T-cell (primary cell): ENCODE results near the gene NEURL2. TPM values are rescaled to one million over a fixed set of nuclear protein-coding genes. Genes with fewer than 3 reads are reported as not detected.

ENCODE experiments used
- ATAC-seq, 4 experiments: fragments of 200-7000 bp in 3 of 4; fragments of 150-1000 bp in 1 of 4; cut with Tn5 transposase; replicated peaks in 1 of 4; 1 replicate in 3 of 4; 2 replicates in 1 of 4; pipeline ENCODE4 v1.10.0; 2021; ENCODE audit warnings: moderate library complexity in 3 of 4, mild to moderate bottlenecking in 2 of 4, moderate number of reproducible peaks in 1 of 4
- CTCF ChIA-PET, 2 donors: fragments of 300-600 bp; sonication (Branson Sonifier 250); formaldehyde crosslinking; loops; one replicate each; lab custom pipeline; 2022; ENCODE audit warnings: antibody characterized with exemption in 2 of 2; lab: Charles Lee
- POLR2A ChIA-PET, 2 donors: fragments of 300-600 bp; sonication (Branson Sonifier 250); formaldehyde crosslinking; loops; one replicate each; lab custom pipeline; 2022; ENCODE audit warnings: antibody characterized with exemption in 2 of 2; lab: Charles Lee
- DNase-seq, 35 experiments: peaks; one replicate each; pipeline versions ENCODE4 v3.0.0 to v3.0.0-alpha.2; 2013 to 2023
- H3K27ac ChIP-seq: one replicate; pipeline ENCODE4 v1.5.1; 2013; ENCODE audit warnings: low read length
- H3K27me3 ChIP-seq, 2 experiments: replicated peaks in 1 of 2; 1 replicate in 1 of 2; 2 replicates in 1 of 2; pipeline versions ENCODE4 v1.6.1 to v1.7.0; 2013; ENCODE audit warnings: low read length in 1 of 2, mixed read lengths in 1 of 2; ENCODE audit not compliant: control insufficient read depth in 2 of 2, insufficient read depth in 2 of 2; ENCODE audit errors: extremely low read depth in 1 of 2
- H3K36me3 ChIP-seq, 2 donors: 1 replicate in 1 of 2; 2 replicates in 1 of 2; pipeline versions ENCODE4 v1.6.1 to v1.7.0; 2013; ENCODE audit warnings: low read length in 1 of 2; ENCODE audit not compliant: control insufficient read depth in 2 of 2, insufficient read depth in 1 of 2; ENCODE audit errors: extremely low read depth in 1 of 2
- H3K4me1 ChIP-seq, 2 experiments: 1 replicate in 1 of 2; 2 replicates in 1 of 2; pipeline versions ENCODE4 v1.6.1 to v1.7.0; 2013; ENCODE audit warnings: low read length in 2 of 2, mixed read lengths in 1 of 2; ENCODE audit not compliant: insufficient read depth in 2 of 2, control insufficient read depth in 1 of 2; ENCODE audit errors: extremely low read depth in 1 of 2
- H3K4me3 ChIP-seq, 2 donors: 1 replicate in 1 of 2; 2 replicates in 1 of 2; pipeline versions ENCODE4 v1.5.1 to v1.7.0; 2013; ENCODE audit warnings: mild to moderate bottlenecking in 2 of 2, low read length in 1 of 2, moderate library complexity in 1 of 2; ENCODE audit not compliant: control insufficient read depth in 1 of 2; ENCODE audit errors: extremely low read depth in 1 of 2
- H3K9me3 ChIP-seq: 2 replicates; pipeline ENCODE4 v1.7.0; 2013
- H3K27ac Mint-ChIP-seq, 2 donors: one replicate each; pipeline ENCODE4 v1.8.0; 2020 to 2021; ENCODE audit warnings: mild to moderate bottlenecking in 2 of 2, mixed read lengths in 2 of 2
- H3K27me3 Mint-ChIP-seq, 2 donors: one replicate each; pipeline ENCODE4 v1.8.0; 2021 to 2022; ENCODE audit warnings: mixed read lengths in 2 of 2
- H3K36me3 Mint-ChIP-seq: one replicate; pipeline ENCODE4 v1.8.0; 2021; ENCODE audit warnings: mixed read lengths
- H3K4me1 Mint-ChIP-seq, 3 donors: one replicate each; pipeline ENCODE4 v1.8.0; 2020 to 2022; ENCODE audit warnings: mixed read lengths in 3 of 3, mild to moderate bottlenecking in 1 of 3
- H3K4me3 Mint-ChIP-seq, 3 donors: one replicate each; pipeline ENCODE4 v1.8.0; 2020 to 2022; ENCODE audit warnings: mild to moderate bottlenecking in 3 of 3, mixed read lengths in 3 of 3, moderate library complexity in 3 of 3
- H3K9me3 Mint-ChIP-seq, 3 donors: one replicate each; pipeline ENCODE4 v1.8.0; 2020 to 2022; ENCODE audit warnings: mixed read lengths in 3 of 3
- WGBS: methylation state at CpG from one replicate; pipeline ENCODE4 v1.1.5; 2013; ENCODE audit warnings: missing lambda C conversion rate; ENCODE audit not compliant: insufficient coverage; 5-methylcytosine and 5-hydroxymethylcytosine counted together
- total RNA-seq, 35 experiments: library from RNA in 6 of 35; stranded (reverse) in 6 of 35; fragments of 120-200 nt in 1 of 35; gene quantifications; one replicate each; pipeline versions ENCODE4 v1.2.1 to v1.2.4 and lab custom pipeline; 2013 to 2026

The NEURL2 gene
- total RNA-seq, 5 donors from 2014 or later (not counting 1 experiment from before 2014, with no cell fraction given): 3.1 to 6.9 (median 6.1) TPM

DNA sequence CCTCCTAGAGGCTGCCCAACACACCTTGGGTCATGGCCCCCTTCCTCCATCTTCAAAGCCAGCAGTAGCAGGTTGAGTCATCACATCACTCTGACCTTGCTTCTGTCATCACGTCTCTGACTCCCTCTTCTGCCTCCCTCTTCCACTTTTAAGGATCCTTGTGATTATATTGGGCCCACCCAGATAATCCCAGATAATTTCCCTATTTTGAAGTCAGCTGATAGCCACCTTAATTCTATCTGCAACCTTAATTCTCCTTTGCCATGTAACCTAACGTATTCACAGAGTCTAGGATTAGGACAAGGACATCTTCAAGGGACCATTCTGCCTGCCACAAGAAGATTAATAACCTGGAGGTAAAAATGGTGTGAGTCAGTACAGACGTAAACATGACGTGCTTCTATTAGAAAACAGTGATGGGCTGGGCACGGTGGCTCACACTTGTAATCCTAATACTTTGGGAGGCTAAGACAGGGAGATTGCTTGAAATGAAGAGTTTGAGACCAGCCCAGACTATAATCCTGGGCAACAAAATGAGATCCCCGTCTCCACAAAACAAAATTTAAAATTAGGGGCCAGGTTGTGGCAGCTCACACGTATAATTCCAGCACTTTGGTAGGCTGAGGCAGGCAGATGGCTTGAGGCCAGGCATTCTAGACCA lies 30.3 kb downstream of the NEURL2 start:
- H3K9me3 ChIP-seq: no peaks in the 10 kb centered on the region
- no peaks in the 10 kb centered on the region for H3K36me3 ChIP-seq
- WGBS: 89% methylated on average over 3 of the region's 7 CpGs
- H3K4me3 Mint-ChIP-seq: peak overlapping the region in 1 of 3 donors; percentile 1
- no peaks in the 10 kb centered on the region for H3K27me3 ChIP-seq
- H3K9me3 Mint-ChIP-seq: no peaks in the 10 kb centered on the region
- POLR2A ChIA-PET: no interaction called here
- H3K27ac ChIP-seq: no peak overlapping the region
- DNase-seq: no peak
- no peak for ATAC-seq
- H3K27ac Mint-ChIP-seq: no peak overlapping the region
- no peak overlapping the region for H3K4me3 ChIP-seq
- H3K4me1 Mint-ChIP-seq: peaks cover 27 to 48% (median 39%) of the 10 kb centered on the region in 3 donors
- peaks cover 14 to 24% of the 10 kb centered on the region in 2 experiments for H3K4me1 ChIP-seq
- peaks cover 9% of the 10 kb centered on the region for H3K36me3 Mint-ChIP-seq
- H3K27me3 Mint-ChIP-seq: no peaks in the 10 kb centered on the region
- CTCF ChIA-PET: no interaction called here

DNA sequence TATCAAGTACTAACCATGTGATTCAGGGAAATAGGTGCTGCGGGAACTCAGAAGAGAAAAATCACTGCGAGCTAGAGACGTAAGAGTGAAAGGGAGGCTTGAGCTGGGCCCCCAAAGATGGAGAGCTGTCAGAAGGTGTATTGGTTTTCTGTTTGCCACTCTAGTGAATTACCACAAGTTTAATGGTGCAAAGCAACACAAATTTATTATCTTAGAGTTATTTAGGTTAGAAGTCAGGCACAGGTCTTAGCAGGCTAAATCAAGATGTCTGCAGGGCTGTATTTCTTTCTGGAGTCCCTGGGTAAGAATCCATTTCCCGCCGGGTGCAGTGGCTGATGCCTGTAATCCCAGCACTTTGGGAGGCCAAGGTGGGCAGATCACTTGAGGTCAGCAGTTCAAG lies 31.1 kb downstream of the NEURL2 start:
- 100% methylated on average over 5 of the region's 5 CpGs for WGBS
- no peak overlapping the region for H3K4me3 Mint-ChIP-seq

GRCh38 chr20:45857882-45858216 lies 33.2 kb downstream of the NEURL2 start:
- Mint-ChIP-seq H3K4me1 (peaks cover 47 to 66% (median 57%) of the 10 kb centered on the region in 3 donors), H3K27ac (peak overlapping the region; percentile 95 to 97), H3K9me3 (no peaks in the 10 kb centered on the region), H3K4me3 (peak overlapping the region; percentile 92 to 95 (median 94)), H3K27me3 (no peaks in the 10 kb centered on the region), H3K36me3 (peaks cover 14% of the 10 kb centered on the region)
- DNase-seq (peak in 1 of 35 experiments; percentile 18), ATAC-seq (peak in 3 of 4 experiments; percentile 13 to 24 (median 24))
- Histone ChIP-seq H3K4me1 (peaks cover 14 to 37% of the 10 kb centered on the region in 2 experiments), H3K27ac (peak overlapping the region; percentile 87), H3K9me3 (no peaks in the 10 kb centered on the region), H3K27me3 (no peaks in the 10 kb centered on the region), H3K4me3 (peak overlapping the region; percentile 81 to 95), H3K36me3 (peaks cover 0 to 19% of the 10 kb centered on the region in 2 donors)
- WGBS: 57% methylated on average over 1 of the region's 13 CpGs
- CTCF ChIA-PET: interaction anchor here (0.5 to 1.3 kb wide), 3 partner anchors 36 to 157 kb away, joined by 4 to 6 read pairs (median 5); no protein-coding TSS in a partner anchor
- POLR2A ChIA-PET: no interaction called here

More for the DNA sequence above, 31.1 kb downstream of the NEURL2 start:
- no peak for ATAC-seq
- Mint-ChIP-seq H3K9me3 (no peaks in the 10 kb centered on the region), H3K4me1 (peaks cover 33 to 54% (median 45%) of the 10 kb centered on the region in 3 donors), H3K27ac (no peak overlapping the region), H3K36me3 (peaks cover 9% of the 10 kb centered on the region), H3K27me3 (no peaks in the 10 kb centered on the region)
- ChIA-PET CTCF (no interaction called here), POLR2A (no interaction called here)
- Histone ChIP-seq H3K4me3 (no peak overlapping the region), H3K9me3 (no peaks in the 10 kb centered on the region), H3K27me3 (no peaks in the 10 kb centered on the region), H3K27ac (no peak overlapping the region), H3K4me1 (peaks cover 14 to 31% of the 10 kb centered on the region in 2 experiments), H3K36me3 (peaks cover 0 to 1% of the 10 kb centered on the region in 2 donors)
- no peak for DNase-seq

DNA sequence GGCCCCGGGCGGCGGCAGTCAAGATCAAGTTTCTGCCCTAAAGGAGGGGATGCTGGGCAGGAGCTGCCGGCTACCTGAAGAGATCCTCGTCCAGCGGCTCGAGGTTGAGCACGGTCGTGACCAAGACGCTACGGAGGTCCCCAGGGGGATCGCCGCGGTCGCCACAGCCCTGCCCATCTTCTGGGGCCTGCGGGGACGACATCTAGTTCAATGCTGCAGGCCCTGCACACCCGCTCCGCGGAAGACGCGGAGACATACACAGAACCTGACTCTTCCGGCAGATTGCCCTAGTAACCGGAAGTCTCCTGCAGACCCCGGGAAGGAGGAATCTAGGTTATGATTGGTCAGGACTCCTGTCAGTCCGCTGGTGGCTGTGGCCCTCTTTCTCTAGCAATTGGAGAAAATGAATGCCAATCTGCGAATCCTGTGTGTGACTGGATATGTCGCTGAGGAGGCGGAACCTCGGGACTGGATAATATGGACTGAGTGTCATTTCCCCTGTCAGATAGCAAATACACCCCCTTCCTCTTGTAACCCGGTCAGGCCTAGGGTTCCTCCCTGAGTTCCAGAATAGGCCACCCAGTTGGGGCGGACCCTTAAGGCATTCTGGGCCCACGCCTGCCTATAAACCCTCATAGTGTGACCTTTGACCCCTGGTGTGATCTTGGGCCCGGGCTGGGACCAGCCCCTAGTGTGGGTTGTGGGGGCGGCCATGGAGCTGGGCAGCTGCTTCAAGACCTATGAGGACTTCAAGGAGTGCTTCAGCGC lies 33.7 kb downstream of the NEURL2 start, which contains the start of the genes ACOT8 and ZSWIM3:
Gene ACOT8, minus strand, starts transcription at position 279 of the 768 bp plus-strand sequence. Its CDS starts 77 bp downstream, at position 202.
Gene ZSWIM3, plus strand, starts transcription at position 501 of the 768 bp plus-strand sequence. Its CDS starts 212 bp downstream, at position 713.
- POLR2A ChIA-PET: no interaction called here
- H3K4me1 Mint-ChIP-seq: peaks cover 47 to 66% (median 59%) of the 10 kb centered on the region in 3 donors
- CTCF ChIA-PET: interaction anchor here in 1 of 2 donors (0.7 to 1.4 kb wide), 5 partner anchors 24 to 158 kb away, joined by 3 to 5 read pairs (median 5); partner anchors contain the start of gene ZSWIM1

DNA sequence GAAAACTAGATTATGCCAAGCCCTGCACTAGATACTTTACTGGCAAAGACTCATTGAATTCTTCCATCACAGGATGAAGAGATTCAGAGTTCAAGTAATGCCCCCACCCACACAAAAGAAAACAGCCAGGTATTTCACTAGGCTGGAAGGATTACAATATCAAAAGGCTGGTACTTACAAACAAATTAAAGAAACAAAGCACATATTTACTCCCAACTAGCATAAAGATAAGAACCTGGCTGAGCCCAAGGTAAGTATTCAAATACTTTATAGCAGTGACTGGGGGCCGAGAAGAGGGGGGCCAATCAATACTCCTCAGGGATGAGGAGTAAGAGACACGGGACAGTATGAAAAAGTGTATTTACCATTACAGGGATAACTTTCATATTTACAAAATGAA lies 37.5 kb downstream of the NEURL2 start:
- ChIA-PET CTCF (no interaction called here), POLR2A (no interaction called here)
- Histone ChIP-seq H3K4me1 (peaks cover 13 to 36% of the 10 kb centered on the region in 2 experiments), H3K27me3 (no peaks in the 10 kb centered on the region), H3K9me3 (no peaks in the 10 kb centered on the region), H3K27ac (no peak overlapping the region), H3K4me3 (no peak overlapping the region), H3K36me3 (peaks cover 6 to 28% of the 10 kb centered on the region in 2 donors)
- DNase-seq (no peak), ATAC-seq (no peak)
- H3K27ac Mint-ChIP-seq: no peak overlapping the region
- peaks cover 23% of the 10 kb centered on the region for H3K36me3 Mint-ChIP-seq
- H3K4me1 Mint-ChIP-seq: peaks cover 43 to 46% (median 43%) of the 10 kb centered on the region in 3 donors
- no peak overlapping the region for H3K4me3 Mint-ChIP-seq
- no CpG with 5 or more reads among the region's 2 CpGs for WGBS
- no peaks in the 10 kb centered on the region for H3K27me3 Mint-ChIP-seq
- H3K9me3 Mint-ChIP-seq: no peaks in the 10 kb centered on the region

More for the DNA sequence above, 33.7 kb downstream of the NEURL2 start, which contains the start of the genes ACOT8 and ZSWIM3:
- WGBS: under 1% methylated on average over 28 of the region's 36 CpGs
- Histone ChIP-seq H3K9me3 (no peaks in the 10 kb centered on the region), H3K27me3 (no peaks in the 10 kb centered on the region), H3K27ac (peak within 1 kb of the TSS; percentile 87), H3K4me1 (peaks cover 14 to 37% of the 10 kb centered on the region in 2 experiments), H3K4me3 (peak within 1 kb of the TSS; percentile 81 to 95), H3K36me3 (peaks cover 0 to 19% of the 10 kb centered on the region in 2 donors)
- Mint-ChIP-seq H3K27me3 (no peaks in the 10 kb centered on the region), H3K4me3 (peak within 1 kb of the TSS; percentile 92 to 95 (median 94)), H3K9me3 (no peaks in the 10 kb centered on the region), H3K36me3 (peaks cover 16% of the 10 kb centered on the region), H3K27ac (peak within 1 kb of the TSS; percentile 95 to 97)
- peak; percentile 98 for ATAC-seq
- peak; percentile 76 to 100 (median 95) for DNase-seq

- no peak for ATAC-seq
- Mint-ChIP-seq H3K27me3 (no peaks in the 10 kb centered on the region), H3K4me1 (peaks cover 32 to 36% (median 34%) of the 10 kb centered on the region in 3 donors), H3K27ac (no peak overlapping the region), H3K4me3 (no peak overlapping the region), H3K9me3 (no peaks in the 10 kb centered on the region), H3K36me3 (peaks cover 24% of the 10 kb centered on the region)
- ChIA-PET CTCF (no interaction called here), POLR2A (no interaction called here)
- H3K4me1 ChIP-seq: peaks cover 6 to 25% of the 10 kb centered on the region in 2 experiments
- H3K27me3 ChIP-seq: no peaks in the 10 kb centered on the region
- no peak overlapping the region for H3K27ac ChIP-seq
- peaks cover 6 to 38% of the 10 kb centered on the region in 2 donors for H3K36me3 ChIP-seq
- 100% methylated on average over 6 of the region's 6 CpGs for WGBS
- H3K9me3 ChIP-seq: no peaks in the 10 kb centered on the region
- DNase-seq: no peak
- no peak overlapping the region for H3K4me3 ChIP-seq
Measured at GRCh38 chr20:45852326-45852725, 38.7 kb downstream of the NEURL2 start.
